Activated CD4-positive, alpha-beta T cell treated with anti-CD3 and anti-CD28 coated beads for 48 hours (primary cell): ENCODE data around the gene GRHPR.

Source experiments
- DNase-seq: peaks from one replicate; pipeline ENCODE4 v3.0.0-alpha.2; 2020

GRHPR gene

GRCh38 chr9:37486256-37486615 is 63.7 kb downstream of the GRHPR start:
- no peak for DNase-seq
